Naive thymus-derived CD8-positive, alpha-beta T cell (primary cell): ENCODE measurements around the gene TTYH3. TPM values are rescaled to one million over a fixed set of nuclear protein-coding genes. Genes with fewer than 3 reads are reported as not detected.

Source experiments
- ATAC-seq, 2 donors: fragments of 150-1000 bp; cut with Tn5 transposase in 1 of 2; sonication (Bioruptor Pico), chemical (Tn5 transposase) in 1 of 2; 1 replicate in 1 of 2; 2 replicates in 1 of 2; pipeline ENCODE4 v1.10.0; 2021; ENCODE audit warnings: mild to moderate bottlenecking in 2 of 2, moderate library complexity in 2 of 2
- POLR2A ChIA-PET: fragments of 350-600 bp; sonication (Branson Sonifier 250); formaldehyde crosslinking; loops from one replicate; lab custom pipeline; 2021; ENCODE audit warnings: antibody characterized with exemption; lab: Charles Lee
- DNase-seq, 10 donors: peaks; one replicate each; pipeline versions ENCODE4 v3.0.0 to v3.0.0-alpha.2; 2020 to 2022
- H3K27ac Mint-ChIP-seq, 10 donors: one replicate each; pipeline ENCODE4 v1.8.0; 2020 to 2022; ENCODE audit warnings: mild to moderate bottlenecking in 10 of 10, mixed read lengths in 10 of 10, moderate library complexity in 4 of 10, inconsistent platforms in 1 of 10
- H3K27me3 Mint-ChIP-seq, 5 donors: one replicate each; pipeline ENCODE4 v1.8.0; 2021 to 2022; ENCODE audit warnings: mixed read lengths in 5 of 5
- H3K36me3 Mint-ChIP-seq, 3 donors: one replicate each; pipeline ENCODE4 v1.8.0; 2020 to 2022; ENCODE audit warnings: mixed read lengths in 3 of 3, mild to moderate bottlenecking in 2 of 3, inconsistent platforms in 1 of 3
- H3K4me1 Mint-ChIP-seq, 4 donors: one replicate each; pipeline ENCODE4 v1.8.0; 2021 to 2022; ENCODE audit warnings: mixed read lengths in 4 of 4
- H3K4me3 Mint-ChIP-seq, 10 donors: one replicate each; pipeline ENCODE4 v1.8.0; 2020 to 2022; ENCODE audit warnings: mild to moderate bottlenecking in 10 of 10, mixed read lengths in 10 of 10, moderate library complexity in 6 of 10, inconsistent platforms in 1 of 10
- H3K9me3 Mint-ChIP-seq, 9 donors: one replicate each; pipeline ENCODE4 v1.8.0; 2020 to 2022; ENCODE audit warnings: mixed read lengths in 9 of 9, mild to moderate bottlenecking in 3 of 9, inconsistent platforms in 1 of 9, moderate library complexity in 1 of 9
- polyA plus RNA-seq, 3 donors: library from polyadenylated mRNA; unstranded; fragments of 300-500 nt; fragmentation: Illumina TruSeq; gene quantifications; one replicate each; pipeline ENCODE4 v1.2.3, GENCODE V29; 2021
- total RNA-seq, 8 experiments: library from RNA in 2 of 8; stranded (reverse) in 2 of 8; gene quantifications; one replicate each; pipeline ENCODE4 v1.2.3 and lab custom pipeline; 2021 to 2026

TTYH3 gene
- total and polyA plus RNA-seq, 5 experiments from 2014 or later, result 1.1 to 14.9 (median 1.9) TPM

- H3K9me3 Mint-ChIP-seq, result no peaks in the 10 kb centered on the region
Observed at GRCh38 chr7:2593036-2593727, 38.6 kb upstream of the TTYH3 start.

GRCh38 chr7:2594599-2594998 is 37.2 kb upstream of the TTYH3 start:
- peaks cover 0 to 14% (median 9%) of the 10 kb centered on the region in 3 donors for H3K36me3 Mint-ChIP-seq
- POLR2A ChIA-PET, result no interaction called here
- no peak for DNase-seq
- H3K4me1 Mint-ChIP-seq, result no peaks in the 10 kb centered on the region
- H3K9me3 Mint-ChIP-seq, result no peaks in the 10 kb centered on the region
- H3K4me3 Mint-ChIP-seq, result no peak overlapping the region
- H3K27ac Mint-ChIP-seq, result no peak overlapping the region
- ATAC-seq, result no peak
- H3K27me3 Mint-ChIP-seq, result no peaks in the 10 kb centered on the region

More at GRCh38 chr7:2593036-2593727, 38.6 kb upstream of the TTYH3 start:
- POLR2A ChIA-PET, result no interaction called here
- Mint-ChIP-seq H3K4me3 (no peak overlapping the region), H3K4me1 (no peaks in the 10 kb centered on the region), H3K27me3 (no peaks in the 10 kb centered on the region), H3K36me3 (peaks cover 0 to 14% (median 5%) of the 10 kb centered on the region in 3 donors), H3K27ac (peak overlapping the region in 1 of 10 donors; percentile 55)
- DNase-seq (no peak), ATAC-seq (no peak)

- H3K27me3 Mint-ChIP-seq, result no peaks in the 10 kb centered on the region
- ATAC-seq, result no peak
- POLR2A ChIA-PET, result no interaction called here
Observed at GRCh38 chr7:2595258-2595860, 36.4 kb upstream of the TTYH3 start.

GRCh38 chr7:2596464-2597272 is 35.1 kb upstream of the TTYH3 start:
- POLR2A ChIA-PET, result no interaction called here

More at GRCh38 chr7:2595258-2595860, 36.4 kb upstream of the TTYH3 start:
- no peaks in the 10 kb centered on the region for H3K4me1 Mint-ChIP-seq
- H3K27ac Mint-ChIP-seq, result peak overlapping the region in 1 of 10 donors; percentile 41
- no peak for DNase-seq
- no peak overlapping the region for H3K4me3 Mint-ChIP-seq
- H3K9me3 Mint-ChIP-seq, result no peaks in the 10 kb centered on the region
- H3K36me3 Mint-ChIP-seq, result peaks cover 0 to 14% (median 6%) of the 10 kb centered on the region in 3 donors

GRCh38 chr7:2597273-2597640 is 34.5 kb upstream of the TTYH3 start:
- H3K27me3 Mint-ChIP-seq, result no peaks in the 10 kb centered on the region
- H3K9me3 Mint-ChIP-seq, result no peaks in the 10 kb centered on the region
- DNase-seq (no peak), ATAC-seq (no peak)
- peaks cover 0 to 2% (median under 1%) of the 10 kb centered on the region in 4 donors for H3K4me1 Mint-ChIP-seq
- no peak overlapping the region for H3K27ac Mint-ChIP-seq
- H3K4me3 Mint-ChIP-seq, result no peak overlapping the region
- POLR2A ChIA-PET, result no interaction called here
- H3K36me3 Mint-ChIP-seq, result peaks cover 0 to 19% (median 9%) of the 10 kb centered on the region in 3 donors

More at GRCh38 chr7:2596464-2597272, 35.1 kb upstream of the TTYH3 start:
- Mint-ChIP-seq H3K9me3 (no peaks in the 10 kb centered on the region), H3K27me3 (no peaks in the 10 kb centered on the region), H3K27ac (no peak overlapping the region), H3K4me1 (no peaks in the 10 kb centered on the region), H3K36me3 (peaks cover 0 to 16% (median 6%) of the 10 kb centered on the region in 3 donors), H3K4me3 (no peak overlapping the region)
- DNase-seq, result no peak
- no peak for ATAC-seq

GRCh38 chr7:2598154-2598823 is 33.5 kb upstream of the TTYH3 start:
- Mint-ChIP-seq H3K4me3 (no peak overlapping the region), H3K36me3 (peaks cover 0 to 16% (median 9%) of the 10 kb centered on the region in 3 donors), H3K27me3 (no peaks in the 10 kb centered on the region), H3K4me1 (peaks cover 0 to 6% (median under 1%) of the 10 kb centered on the region in 4 donors), H3K27ac (no peak overlapping the region), H3K9me3 (no peaks in the 10 kb centered on the region)
- POLR2A ChIA-PET, result no interaction called here
- no peak for DNase-seq
- no peak for ATAC-seq

- Mint-ChIP-seq H3K27ac (no peak overlapping the region), H3K36me3 (peaks cover 0 to 7% (median 4%) of the 10 kb centered on the region in 3 donors), H3K27me3 (no peaks in the 10 kb centered on the region), H3K4me1 (peaks cover 0 to 6% (median under 1%) of the 10 kb centered on the region in 4 donors), H3K9me3 (no peaks in the 10 kb centered on the region), H3K4me3 (no peak overlapping the region)
- POLR2A ChIA-PET, result no interaction called here
- DNase-seq (no peak), ATAC-seq (no peak)
Observed at GRCh38 chr7:2601065-2601464, 30.7 kb upstream of the TTYH3 start.

GRCh38 chr7:2601907-2602306 is 29.9 kb upstream of the TTYH3 start:
- DNase-seq (no peak), ATAC-seq (no peak)
- H3K27me3 Mint-ChIP-seq, result no peaks in the 10 kb centered on the region
- POLR2A ChIA-PET, result interaction anchor here (0.6 to 1.3 kb wide), 2 partner anchors 12 to 43 kb away, joined by 3 to 4 read pairs; no protein-coding TSS in a partner anchor
- peak overlapping the region in 1 of 10 donors; percentile 44 for H3K27ac Mint-ChIP-seq
- H3K9me3 Mint-ChIP-seq, result no peaks in the 10 kb centered on the region
- peaks cover 0 to 7% (median 4%) of the 10 kb centered on the region in 3 donors for H3K36me3 Mint-ChIP-seq
- H3K4me1 Mint-ChIP-seq, result peaks cover 0 to 6% (median under 1%) of the 10 kb centered on the region in 4 donors
- no peak overlapping the region for H3K4me3 Mint-ChIP-seq

- Mint-ChIP-seq H3K9me3 (no peaks in the 10 kb centered on the region), H3K27ac (peak overlapping the region in 1 of 10 donors; percentile 58), H3K27me3 (no peaks in the 10 kb centered on the region), H3K4me3 (no peak overlapping the region), H3K36me3 (peaks cover 0 to 7% (median 4%) of the 10 kb centered on the region in 3 donors), H3K4me1 (peaks cover 0 to 8% (median under 1%) of the 10 kb centered on the region in 4 donors)
- ATAC-seq, result no peak
- no peak for DNase-seq
- POLR2A ChIA-PET, result interaction anchor here (0.6 to 1.3 kb wide), 2 partner anchors 12 to 43 kb away, joined by 3 to 4 read pairs; no protein-coding TSS in a partner anchor
Observed at GRCh38 chr7:2602406-2603043, 29.3 kb upstream of the TTYH3 start.

- no peaks in the 10 kb centered on the region for H3K27me3 Mint-ChIP-seq
- peak overlapping the region in 1 of 10 donors; percentile 58 for H3K27ac Mint-ChIP-seq
- POLR2A ChIA-PET, result interaction anchor here (1.3 kb wide), 1 partner anchor 11 kb away, joined by 4 read pairs; no protein-coding TSS in a partner anchor
- ATAC-seq (no peak), DNase-seq (no peak)
- no peaks in the 10 kb centered on the region for H3K9me3 Mint-ChIP-seq
- peaks cover 0 to 14% (median 2%) of the 10 kb centered on the region in 4 donors for H3K4me1 Mint-ChIP-seq
- H3K4me3 Mint-ChIP-seq, result no peak overlapping the region
- H3K36me3 Mint-ChIP-seq, result peaks cover 0 to 7% (median 4%) of the 10 kb centered on the region in 3 donors
Observed at GRCh38 chr7:2603044-2603965, 28.5 kb upstream of the TTYH3 start.

GRCh38 chr7:2604608-2605174 is 27.1 kb upstream of the TTYH3 start:
- H3K27ac Mint-ChIP-seq, result no peak overlapping the region
- H3K36me3 Mint-ChIP-seq, result peaks cover 0 to 4% (median 3%) of the 10 kb centered on the region in 3 donors
- no peak overlapping the region for H3K4me3 Mint-ChIP-seq
- H3K4me1 Mint-ChIP-seq, result peaks cover 5 to 26% (median 9%) of the 10 kb centered on the region in 4 donors
- H3K9me3 Mint-ChIP-seq, result no peaks in the 10 kb centered on the region
- DNase-seq, result no peak
- ATAC-seq, result no peak
- POLR2A ChIA-PET, result interaction anchor here (0.6 kb wide), 1 partner anchor 38 kb away, joined by 7 read pairs; no protein-coding TSS in a partner anchor
- H3K27me3 Mint-ChIP-seq, result no peaks in the 10 kb centered on the region
